NCI-H510A (cell line): ENCODE results near the gene TOP3B.

Source experiments
- DNase-seq: peaks from one replicate; lab custom pipeline; 2025; lab: John Stamatoyannopoulos, UW

The TOP3B gene

GRCh38 chr22:21961886-21962654, 20.5 kb downstream of the TOP3B start:
- no peak for DNase-seq

GRCh38 chr22:21961127-21961867, 21.3 kb downstream of the TOP3B start:
- no peak for DNase-seq

GRCh38 chr22:21960200-21961126, 22.1 kb downstream of the TOP3B start:
- DNase-seq = no peak

GRCh38 chr22:21959274-21960074, 23.1 kb downstream of the TOP3B start:
- no peak for DNase-seq

- DNase-seq = no peak
Observed at GRCh38 chr22:21958360-21959273, 24.0 kb downstream of the TOP3B start.

GRCh38 chr22:21952586-21953571, 29.7 kb downstream of the TOP3B start, which contains the start of gene PPM1F:
TSS of gene PPM1F (minus strand) at chr22:21952848. CDS start at chr22:21946048, 6,800 bp downstream.
- DNase-seq = peak; percentile 31

GRCh38 chr22:21951931-21952465, 30.6 kb downstream of the TOP3B start:
- peak; percentile 41 for DNase-seq

- no peak for DNase-seq
Observed at GRCh38 chr22:21951062-21951461, 31.5 kb downstream of the TOP3B start.

- no peak for DNase-seq
Observed at GRCh38 chr22:21949948-21950347, 32.6 kb downstream of the TOP3B start.

GRCh38 chr22:21949569-21949918, 33.0 kb downstream of the TOP3B start:
- no peak for DNase-seq

GRCh38 chr22:21948824-21949568, 33.6 kb downstream of the TOP3B start:
- DNase-seq = no peak

- DNase-seq = no peak
Observed at GRCh38 chr22:21948390-21948789, 34.2 kb downstream of the TOP3B start.

- DNase-seq = no peak
Observed at GRCh38 chr22:21947040-21948014, 35.3 kb downstream of the TOP3B start.

- DNase-seq = no peak
Observed at GRCh38 chr22:21946262-21946925, 36.2 kb downstream of the TOP3B start.

- no peak for DNase-seq
Observed at GRCh38 chr22:21945453-21946261, 36.9 kb downstream of the TOP3B start.
